HEK293 (cell line): ENCODE results near the gene IDI1.

Experiments
- CTCF ChIA-PET: fragments of 350-600 bp; formaldehyde crosslinking; extraction: SDS; loops from one replicate; lab custom pipeline; 2021; ENCODE audit warnings: antibody characterized with exemption; lab: Yijun Ruan, JAX
- POLR2A ChIA-PET: fragments of 300-600 bp; formaldehyde crosslinking; extraction: SDS; loops from one replicate; lab custom pipeline; 2020; ENCODE audit warnings: antibody characterized with exemption, inconsistent platforms; lab: Yijun Ruan, JAX
- H3K27ac ChIP-seq: fragments of 200-500 bp; sonication (Bioruptor generic); 2 replicates; pipeline ENCODE4 v1.5.1; 2014; ENCODE audit warnings: low read depth, low read length, control low read depth, inconsistent platforms; ENCODE audit errors: extremely low read depth
- H3K36me3 ChIP-seq, 2 experiments: fragments of 200-500 bp in 1 of 2; sonication (Bioruptor generic) in 1 of 2; 1 replicate in 1 of 2; 2 replicates in 1 of 2; pipeline ENCODE4 v1.5.1; 2014 to 2017; ENCODE audit warnings: inconsistent platforms in 2 of 2, low read length in 2 of 2; ENCODE audit not compliant: control insufficient read depth in 2 of 2, insufficient read depth in 1 of 2
- H3K4me1 ChIP-seq: fragments of 200-500 bp; sonication (Bioruptor generic); 2 replicates; pipeline ENCODE4 v1.5.1; 2014; ENCODE audit warnings: mild to moderate bottlenecking, low read length, inconsistent platforms; ENCODE audit not compliant: control insufficient read depth, insufficient read depth
- H3K4me3 ChIP-seq: 2 replicates; pipeline ENCODE4 v1.5.1; 2011; ENCODE audit warnings: low read depth, mild to moderate bottlenecking, control low read depth, low read length, moderate library complexity
- H3K9me3 ChIP-seq: fragments of 200-500 bp; sonication (Bioruptor generic); 2 replicates; pipeline ENCODE4 v1.5.1; 2014; ENCODE audit warnings: low read depth, low read length, inconsistent platforms; ENCODE audit not compliant: control insufficient read depth, insufficient read depth
- GLI4 ChIP-seq: fragments of 450-650 bp; formaldehyde crosslinking; IDR thresholded peaks from 2 replicates; pipeline ENCODE4 v1.5.1; 2016; ENCODE audit warnings: missing biosample characterization, missing genetic modification characterization
- HOXD13 ChIP-seq: sonication (generic); formaldehyde crosslinking; IDR thresholded peaks from 2 replicates; pipeline ENCODE4 v1.8.0; 2022; ENCODE audit warnings: missing genetic modification reagents, borderline replicate concordance
- INSM2 ChIP-seq: fragments of 450-650 bp; formaldehyde crosslinking; IDR thresholded peaks from 2 replicates; pipeline ENCODE4 v1.5.1; 2016; ENCODE audit warnings: missing biosample characterization, missing genetic modification characterization
- MEIS1 ChIP-seq: sonication (generic); formaldehyde crosslinking; IDR thresholded peaks from 2 replicates; pipeline ENCODE4 v1.8.1; 2022; ENCODE audit warnings: missing genetic modification reagents, mild to moderate bottlenecking, borderline replicate concordance
- YY2 ChIP-seq: fragments of 450-650 bp; formaldehyde crosslinking; IDR thresholded peaks from 2 replicates; pipeline ENCODE4 v1.5.1; 2016; ENCODE audit warnings: missing biosample characterization, missing genetic modification characterization
- ZBTB7A ChIP-seq: fragments of 450-650 bp; formaldehyde crosslinking; IDR thresholded peaks from 2 replicates; pipeline ENCODE4 v1.5.1; 2016; ENCODE audit warnings: low read depth, missing biosample characterization, missing genetic modification characterization
- ZFP3 ChIP-seq: fragments of 450-650 bp; formaldehyde crosslinking; IDR thresholded peaks from 2 replicates; pipeline ENCODE4 v1.5.1; 2016; ENCODE audit warnings: low read depth, missing biosample characterization, missing genetic modification characterization
- ZNF112 ChIP-seq: fragments of 450-650 bp; formaldehyde crosslinking; IDR thresholded peaks from 2 replicates; pipeline ENCODE4 v1.5.0; 2017; ENCODE audit warnings: missing biosample characterization, missing genetic modification characterization
- ZNF16 ChIP-seq: fragments of 450-650 bp; formaldehyde crosslinking; IDR thresholded peaks from 2 replicates; pipeline ENCODE4 v1.5.1; 2016; ENCODE audit warnings: low read depth, missing biosample characterization, missing genetic modification characterization
- ZNF18 ChIP-seq: fragments of 450-650 bp; formaldehyde crosslinking; IDR thresholded peaks from 2 replicates; pipeline ENCODE4 v1.5.1; 2016; ENCODE audit warnings: missing biosample characterization, missing genetic modification characterization
- ZNF202 ChIP-seq: fragments of 450-650 bp; formaldehyde crosslinking; IDR thresholded peaks from 2 replicates; pipeline ENCODE4 v1.5.1; 2016; ENCODE audit warnings: missing biosample characterization, missing genetic modification characterization, borderline replicate concordance
- ZNF221 ChIP-seq: fragments of 450-650 bp; formaldehyde crosslinking; IDR thresholded peaks from 2 replicates; pipeline ENCODE4 v1.5.1; 2017; ENCODE audit warnings: missing biosample characterization, missing genetic modification characterization, borderline replicate concordance
- ZNF266 ChIP-seq: fragments of 450-650 bp; formaldehyde crosslinking; IDR thresholded peaks from 2 replicates; pipeline ENCODE4 v1.5.1; 2016; ENCODE audit warnings: missing biosample characterization, missing genetic modification characterization, low read depth
- ZNF280D ChIP-seq: fragments of 450-650 bp; formaldehyde crosslinking; IDR thresholded peaks from 2 replicates; pipeline ENCODE4 v1.5.1; 2016; ENCODE audit warnings: missing biosample characterization, missing genetic modification characterization
- ZNF449 ChIP-seq: fragments of 450-650 bp; formaldehyde crosslinking; IDR thresholded peaks from 2 replicates; pipeline ENCODE4 v1.5.1; 2017; ENCODE audit warnings: missing biosample characterization, mild to moderate bottlenecking, missing genetic modification characterization, moderate library complexity
- ZNF510 ChIP-seq: fragments of 450-650 bp; formaldehyde crosslinking; IDR thresholded peaks from 2 replicates; pipeline ENCODE4 v1.5.1; 2018; ENCODE audit warnings: mild to moderate bottlenecking, missing genetic modification characterization, missing biosample characterization; ENCODE audit not compliant: insufficient replicate concordance
- ZNF792 ChIP-seq: fragments of 450-650 bp; formaldehyde crosslinking; IDR thresholded peaks from 2 replicates; pipeline ENCODE4 v1.5.1; 2016; ENCODE audit warnings: missing biosample characterization, missing genetic modification characterization
- ZSCAN18 ChIP-seq: fragments of 450-650 bp; formaldehyde crosslinking; IDR thresholded peaks from 2 replicates; pipeline ENCODE4 v1.5.1; 2016; ENCODE audit warnings: missing biosample characterization, missing genetic modification characterization

Gene IDI1

GRCh38 chr10:992467-992866, 56.5 kb downstream of the IDI1 start:
- Histone ChIP-seq H3K4me3 (no peak overlapping the region), H3K36me3 (peaks cover 42 to 60% of the 10 kb centered on the region in 2 experiments), H3K27ac (no peak overlapping the region), H3K9me3 (no peaks in the 10 kb centered on the region), H3K4me1 (peaks cover 2% of the 10 kb centered on the region; the same call in 1 of the 2 replicates)
- TF ChIP-seq MEIS1 (CRISPR knock-in tag) (no peak), INSM2 (tag by site-specific recombination) (no peak), ZNF792 (tag by site-specific recombination) (no peak), ZNF280D (tag by site-specific recombination) (no peak), ZBTB7A (no peak), YY2 (no peak), ZNF266 (tag by site-specific recombination) (no peak), ZNF221 (tag by site-specific recombination) (no peak), GLI4 (tag by site-specific recombination) (no peak), ZFP3 (tag by site-specific recombination) (no peak), ZSCAN18 (tag by site-specific recombination) (no peak), ZNF449 (tag by site-specific recombination) (no peak), ZNF112 (tag by site-specific recombination) (no peak), ZNF18 (no peak), ZNF16 (no peak), HOXD13 (CRISPR knock-in tag) (no peak), ZNF510 (tag by site-specific recombination) (no peak), ZNF202 (tag by site-specific recombination) (no peak)
- POLR2A ChIA-PET: no interaction called here
- CTCF ChIA-PET: no interaction called here
